ENCODE results near the gene FOXP4.
"Not testable (repeated sequence)": the region's sequence is repeated elsewhere in the genome, so short reads cannot be mapped to it uniquely, and the experiment has no call there.

Gene FOXP4

GRCh38 chr6:41602422-41602743 is 56.2 kb downstream of the FOXP4 start:
- no peak for DNase-seq

GRCh38 chr6:41602864-41603608 is 56.9 kb downstream of the FOXP4 start:
- DNase-seq = peak; percentile 76 to 79

- no peak for DNase-seq
Measured at GRCh38 chr6:41604006-41604405, 57.8 kb downstream of the FOXP4 start.

GRCh38 chr6:41605649-41606048 is 59.5 kb downstream of the FOXP4 start:
- no peak for DNase-seq

GRCh38 chr6:41607036-41607435 is 60.9 kb downstream of the FOXP4 start:
- DNase-seq = no peak

GRCh38 chr6:41607736-41608135 is 61.6 kb downstream of the FOXP4 start:
- DNase-seq = no peak

GRCh38 chr6:41608443-41609151 is 62.4 kb downstream of the FOXP4 start:
- DNase-seq = no peak

GRCh38 chr6:41614715-41615114 is 68.5 kb downstream of the FOXP4 start:
- no peak for DNase-seq

GRCh38 chr6:41615311-41615710 is 69.1 kb downstream of the FOXP4 start:
- DNase-seq = no peak

GRCh38 chr6:41618598-41618997 is 72.4 kb downstream of the FOXP4 start:
- DNase-seq = no peak

GRCh38 chr6:41619193-41619592 is 73.0 kb downstream of the FOXP4 start:
- DNase-seq = not testable (repeated sequence)

- DNase-seq = no peak
Measured at GRCh38 chr6:41621367-41621766, 75.2 kb downstream of the FOXP4 start.

GRCh38 chr6:41621802-41622201 is 75.6 kb downstream of the FOXP4 start:
- DNase-seq = no peak

GRCh38 chr6:41622206-41622988 is 76.2 kb downstream of the FOXP4 start:
- DNase-seq = no peak

- no peak for DNase-seq
Measured at GRCh38 chr6:41623330-41623729, 77.1 kb downstream of the FOXP4 start.

GRCh38 chr6:41624621-41625380 is 78.6 kb downstream of the FOXP4 start:
- no peak for DNase-seq

- no peak for DNase-seq
Measured at GRCh38 chr6:41625442-41625841, 79.3 kb downstream of the FOXP4 start.

- DNase-seq = no peak
Measured at GRCh38 chr6:41626022-41626421, 79.8 kb downstream of the FOXP4 start.

- no peak for DNase-seq
Measured at GRCh38 chr6:41626917-41627316, 80.7 kb downstream of the FOXP4 start.

- DNase-seq = no peak
Measured at GRCh38 chr6:41629128-41629527, 82.9 kb downstream of the FOXP4 start.

- DNase-seq = no peak
Measured at GRCh38 chr6:41630069-41630468, 83.9 kb downstream of the FOXP4 start.

GRCh38 chr6:41630946-41631345 is 84.8 kb downstream of the FOXP4 start:
- DNase-seq = no peak

GRCh38 chr6:41633056-41633634 is 87.0 kb downstream of the FOXP4 start:
- no peak for DNase-seq

All from stimulated activated CD4-positive, alpha-beta T cell treated with anti-CD3 and anti-CD28 coated beads, Interleukin-2, amount 100 ng/mL, for 24 hours (primary cell).